Measurements from ENCODE around the gene ABHD17A. TPM values are rescaled to one million over a fixed set of nuclear protein-coding genes. Genes with fewer than 3 reads are reported as not detected.

Gene ABHD17A
- total RNA-seq, 2 donors from 2014 or later = 60.8 to 66.1 TPM

DNA sequence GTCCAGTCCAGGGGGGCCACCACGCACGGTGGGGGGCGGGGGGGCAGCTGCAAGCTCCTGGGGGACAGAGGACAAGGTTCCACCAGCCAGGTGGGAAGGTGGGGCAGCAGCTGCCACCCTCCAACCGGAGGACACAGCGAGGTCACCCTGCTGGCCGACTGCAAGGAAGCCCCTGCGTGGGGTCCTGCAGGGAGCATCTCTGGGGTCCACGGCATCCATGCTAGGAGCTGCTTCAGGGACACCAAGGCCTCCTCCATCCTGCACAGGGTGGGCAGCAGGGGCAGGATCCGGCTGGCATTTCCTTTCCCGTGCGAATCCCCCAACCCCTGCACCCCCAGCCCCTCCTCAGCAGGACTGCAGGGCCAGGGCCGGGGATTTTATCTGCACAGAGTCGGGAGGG is 13.7 kb downstream of the ABHD17A start:
- ATAC-seq = no peak
- intact Hi-C loops (cut with DNase I) = no loop called here

GRCh38 chr19:1871140-1871597 is 14.1 kb downstream of the ABHD17A start:
- no peak for ATAC-seq
- DNase-seq = no peak
- intact Hi-C loops (cut with DNase I) = no loop called here

More for the DNA sequence above, 13.7 kb downstream of the ABHD17A start:
- DNase-seq = no peak

GRCh38 chr19:1868971-1869370 is 16.3 kb downstream of the ABHD17A start:
- DNase-seq (no peak), ATAC-seq (no peak)
- intact Hi-C loops (cut with DNase I) = no loop called here

DNA sequence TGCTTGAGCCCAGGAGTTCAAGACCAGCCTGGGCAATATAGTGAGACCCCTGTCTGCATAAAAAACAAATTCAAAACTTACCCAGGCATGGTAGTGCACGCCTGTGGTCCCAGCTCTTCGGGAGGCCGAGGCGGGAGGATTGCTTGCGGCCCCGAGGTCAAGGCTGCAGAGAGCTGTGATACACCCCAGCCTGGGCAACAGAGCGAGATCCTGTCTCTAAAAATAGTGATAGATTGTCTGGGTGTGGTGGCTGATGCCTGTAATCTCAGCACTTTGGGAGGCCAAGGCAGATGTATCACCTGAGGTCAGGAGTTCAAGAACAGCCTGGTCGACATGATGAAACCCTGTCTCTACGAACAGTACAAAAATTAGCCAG is 18.0 kb downstream of the ABHD17A start:
- no peak for ATAC-seq
- DNase-seq = no peak
- intact Hi-C loops (cut with DNase I) = no loop called here

GRCh38 chr19:1866693-1867348 is 18.5 kb downstream of the ABHD17A start:
- ATAC-seq = no peak

DNA sequence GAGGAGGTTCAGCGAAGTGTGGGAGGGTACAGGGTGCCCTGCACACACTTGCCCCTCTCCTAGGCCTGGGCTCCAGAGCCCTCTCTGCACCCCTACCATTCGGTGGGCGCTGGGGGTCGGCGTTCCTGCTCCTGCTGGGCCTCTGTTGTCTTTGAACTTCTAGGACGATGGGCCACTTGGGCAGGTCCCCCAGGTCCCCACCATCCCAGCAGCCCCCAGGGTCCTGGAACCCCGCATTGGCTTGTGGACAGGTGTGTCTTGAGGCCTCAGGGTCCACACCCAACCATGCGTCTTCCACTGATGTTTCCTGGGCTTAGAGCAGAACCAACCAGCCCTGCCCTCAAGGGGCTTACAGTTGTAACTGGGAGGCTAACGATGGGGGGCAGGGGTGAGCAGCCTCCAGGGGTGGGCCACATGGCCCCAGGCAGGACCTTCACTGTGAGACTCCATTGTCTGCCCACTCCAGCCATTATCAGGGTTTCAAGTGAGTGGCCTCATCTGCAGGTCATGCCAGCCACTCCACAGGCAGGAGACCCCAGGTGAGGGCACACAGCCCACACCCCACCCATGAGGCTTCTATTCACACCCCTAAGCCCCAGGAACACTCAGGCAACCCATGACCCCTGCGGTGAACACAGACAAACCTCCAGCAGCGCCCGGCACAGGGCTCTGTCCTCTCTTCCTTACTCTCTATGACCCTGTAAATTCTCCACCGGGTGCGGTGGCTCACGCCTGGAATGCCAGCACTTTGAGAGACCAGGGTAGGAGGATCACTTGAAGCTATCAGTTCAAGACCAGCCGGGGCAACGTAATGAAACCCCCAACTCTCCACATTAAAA is 19.9 kb downstream of the ABHD17A start:
- intact Hi-C loops (cut with DNase I) = no loop called here
- ATAC-seq (no peak), DNase-seq (no peak)

More at GRCh38 chr19:1866693-1867348, 18.5 kb downstream of the ABHD17A start:
- intact Hi-C loops (cut with DNase I) = no loop called here
- DNase-seq = no peak

DNA sequence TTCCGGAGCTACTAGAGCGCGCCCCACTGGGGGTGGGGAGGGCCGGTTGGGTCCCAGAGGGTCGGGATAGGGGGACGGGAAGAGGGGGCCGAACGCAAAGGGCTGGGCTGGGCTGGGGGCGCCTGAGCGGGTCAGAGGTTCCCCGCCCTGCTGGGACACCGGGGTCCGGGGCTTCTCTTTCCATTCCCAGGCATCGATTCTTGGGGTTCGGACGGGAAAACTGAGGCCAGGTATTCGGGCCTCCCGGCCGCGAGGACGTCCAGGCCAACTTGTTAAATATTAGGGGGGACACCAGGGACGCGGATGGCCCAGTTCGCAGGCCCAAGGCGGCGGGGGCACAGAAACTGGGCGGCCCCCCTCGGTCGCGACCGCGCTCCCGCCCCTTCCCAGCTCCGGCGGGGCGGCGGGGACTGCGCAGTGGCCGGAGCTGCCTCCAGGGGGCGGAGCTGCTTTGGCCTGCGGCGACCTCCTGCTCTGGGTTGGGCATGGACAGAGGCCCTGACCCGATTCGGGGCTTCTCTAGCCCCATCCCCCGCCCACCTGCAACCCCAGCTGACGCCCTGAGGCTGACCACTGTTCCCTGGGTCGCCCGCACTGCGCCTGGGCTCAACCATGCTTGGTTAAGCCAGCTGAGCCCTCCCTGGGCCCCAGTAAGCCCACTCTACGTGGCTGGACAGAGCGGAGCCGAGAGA is 20.7 kb downstream of the ABHD17A start:
- DNase-seq = peak; percentile 84
- peak; percentile 67 to 74 for ATAC-seq
- intact Hi-C loops (cut with DNase I) = no loop called here

DNA sequence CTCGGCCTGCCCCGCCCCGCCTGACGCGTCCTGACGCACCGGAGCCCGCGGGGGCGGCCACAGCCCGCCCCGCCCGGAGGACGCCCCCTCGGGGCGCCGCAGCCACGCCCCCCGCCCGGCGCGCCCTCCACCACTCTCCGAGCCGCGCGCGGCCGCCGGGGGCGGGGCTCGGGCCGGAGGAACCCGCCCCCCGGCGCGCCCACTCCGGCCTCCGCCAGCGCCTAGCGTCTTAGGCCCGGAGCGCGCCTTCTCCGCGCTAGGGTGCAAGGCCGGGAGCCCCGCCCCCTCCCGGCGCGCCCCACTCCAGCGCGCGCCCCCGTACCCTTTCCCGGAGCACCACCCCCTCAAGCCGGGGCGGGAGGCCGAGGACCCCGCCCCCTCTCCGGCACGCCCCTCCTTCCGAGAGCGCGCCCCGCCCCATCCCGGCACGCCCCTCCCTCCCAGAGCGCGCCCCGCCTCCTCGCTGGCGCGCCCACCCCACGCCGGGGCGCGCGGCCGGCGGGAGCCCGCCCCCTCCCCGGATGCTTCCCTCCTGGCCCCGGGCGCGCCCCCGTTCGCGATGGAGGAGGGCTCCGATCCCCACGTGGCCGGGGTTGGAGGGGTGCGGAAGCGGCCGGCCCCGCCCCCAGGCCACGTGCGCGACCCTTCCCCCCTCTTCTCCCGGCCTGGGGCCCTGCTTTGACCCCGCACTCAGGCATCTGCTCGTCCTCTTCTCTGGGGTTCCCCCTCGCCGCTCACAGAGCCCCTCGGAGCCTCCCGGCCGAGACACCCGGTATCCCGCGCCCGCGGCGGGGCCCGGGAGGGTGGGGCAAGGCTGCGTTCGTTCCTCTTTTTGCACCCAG is 21.4 kb downstream of the ABHD17A start:
- DNase-seq (peak; percentile 94), ATAC-seq (peak; percentile 85 to 87)
- intact Hi-C loops (cut with DNase I) = no loop called here

GRCh38 chr19:1863328-1863637 is 22.0 kb downstream of the ABHD17A start, which contains the start of gene KLF16:
KLF16 (minus strand) TSS chr19:1863579; CDS start chr19:1863497, 82 bp downstream.
- ATAC-seq (no peak), DNase-seq (no peak)
- intact Hi-C loops (cut with DNase I) = no loop called here

GRCh38 chr19:1862424-1863327 is 22.6 kb downstream of the ABHD17A start:
- no peak for ATAC-seq
- no peak for DNase-seq
- intact Hi-C loops (cut with DNase I) = no loop called here

DNA sequence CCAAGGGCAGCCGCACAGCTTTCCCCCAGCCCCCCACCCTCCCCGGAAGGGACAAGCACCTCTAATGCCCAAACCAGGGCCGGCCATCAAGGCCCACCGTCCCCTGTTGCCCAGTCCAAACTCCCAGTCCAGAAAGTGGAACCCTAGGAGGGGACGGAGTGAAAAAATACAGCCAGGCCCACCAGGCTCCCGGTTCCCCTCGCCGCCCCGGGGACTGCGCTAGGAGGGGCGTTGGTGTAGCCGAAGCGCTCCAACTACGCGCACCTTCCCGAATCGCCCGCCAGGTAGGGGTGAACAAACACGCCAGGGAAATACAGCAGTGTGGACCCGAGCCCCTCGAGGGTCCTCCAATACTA is 23.2 kb downstream of the ABHD17A start:
- ATAC-seq = no peak
- intact Hi-C loops (cut with DNase I) = no loop called here
- DNase-seq = no peak

- ATAC-seq (no peak), DNase-seq (no peak)
- intact Hi-C loops (cut with DNase I) = no loop called here
Observed at GRCh38 chr19:1861599-1862031, 23.7 kb downstream of the ABHD17A start.

GRCh38 chr19:1860821-1861598 is 24.3 kb downstream of the ABHD17A start:
- DNase-seq = no peak
- intact Hi-C loops (cut with DNase I) = no loop called here
- ATAC-seq = no peak

DNA sequence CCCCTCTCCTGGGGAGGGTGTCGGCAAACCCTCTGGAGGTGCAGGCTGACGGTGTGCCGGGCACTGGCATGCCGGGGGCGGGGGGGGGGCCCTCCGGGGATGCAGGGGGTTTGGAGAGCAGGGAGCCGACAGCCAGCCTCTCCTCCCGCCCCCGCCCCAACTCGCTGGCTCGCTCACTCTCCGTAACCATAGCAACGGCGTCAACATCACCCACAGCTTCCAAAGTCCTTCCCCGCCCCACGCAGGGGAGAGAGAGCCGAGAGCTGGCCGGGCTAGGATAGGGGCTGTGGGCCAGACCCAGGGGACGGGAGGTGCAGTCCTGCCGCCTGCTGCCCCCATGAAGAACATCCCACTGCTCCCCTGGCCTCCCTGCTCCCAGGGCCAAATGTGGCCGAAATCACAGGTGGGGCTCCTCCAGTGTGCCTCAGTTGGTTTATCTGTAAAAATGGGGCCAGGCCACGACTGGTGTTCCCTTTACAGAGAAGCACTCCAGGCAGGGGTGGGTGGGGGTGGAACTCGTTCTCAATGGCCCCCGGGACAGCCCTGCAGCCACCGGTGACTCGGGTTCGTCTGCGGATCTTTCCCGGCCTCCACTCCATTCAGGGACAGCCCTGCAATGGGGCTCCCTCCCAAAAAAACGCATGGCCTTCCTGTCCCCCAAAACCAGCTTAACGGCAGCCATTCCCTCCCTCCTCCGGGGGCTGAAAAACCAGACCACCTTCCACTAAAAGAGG is 25.1 kb downstream of the ABHD17A start:
- no peak for ATAC-seq
- intact Hi-C loops (cut with DNase I) = no loop called here
- peak; percentile 79 for DNase-seq

- no peak for DNase-seq
Observed at GRCh38 chr19:1859331-1859781, 25.9 kb downstream of the ABHD17A start.

GRCh38 chr19:1858412-1859081 is 26.7 kb downstream of the ABHD17A start:
- ATAC-seq (no peak), DNase-seq (no peak)
- intact Hi-C loops (cut with DNase I) = no loop called here

More at GRCh38 chr19:1859331-1859781, 25.9 kb downstream of the ABHD17A start:
- intact Hi-C loops (cut with DNase I) = no loop called here
- ATAC-seq = no peak

All from left cardiac atrium (tissue), 4 donors.